Hypothalamus (tissue), 51 donors: ENCODE measurements around the gene QARS1.

Source experiments
- DNase-seq, 51 donors: peaks; one replicate each; lab custom pipeline; 2025; lab: John Stamatoyannopoulos, UW

QARS1 gene

GRCh38 chr3:49121132-49121736 is 16.7 kb upstream of the QARS1 start:
- peak in 1 of 51 donors; percentile 50 for DNase-seq

- peak; percentile 52 to 96 (median 91) for DNase-seq
Observed at GRCh38 chr3:49120438-49121131, 16.0 kb upstream of the QARS1 start, which contains the start of gene USP19. Gene USP19 (minus strand): TSS chr3:49120823. CDS start chr3:49119145, 1,678 bp downstream.

- DNase-seq: no peak
Observed at GRCh38 chr3:49120096-49120437, 15.5 kb upstream of the QARS1 start.

- DNase-seq: peak in 1 of 51 donors; percentile 16
Observed at GRCh38 chr3:49119439-49119838, 14.9 kb upstream of the QARS1 start.

GRCh38 chr3:49119036-49119435 is 14.5 kb upstream of the QARS1 start:
- DNase-seq: peak in 2 of 51 donors; percentile 4 to 15

- no peak for DNase-seq
Observed at GRCh38 chr3:49112262-49112661, 7.7 kb upstream of the QARS1 start.

GRCh38 chr3:49111347-49111746 is 6.8 kb upstream of the QARS1 start:
- DNase-seq: no peak

- DNase-seq: no peak
Observed at GRCh38 chr3:49110780-49111179, 6.2 kb upstream of the QARS1 start.

- no peak for DNase-seq
Observed at GRCh38 chr3:49108346-49108745, 3.8 kb upstream of the QARS1 start.

GRCh38 chr3:49104052-49104426 is 518 bp downstream of the QARS1 start:
- DNase-seq: no peak

GRCh38 chr3:49100046-49100615 is 4.4 kb downstream of the QARS1 start:
- DNase-seq: no peak

- DNase-seq: no peak
Observed at GRCh38 chr3:49098910-49099630, 5.5 kb downstream of the QARS1 start.

- DNase-seq: no peak
Observed at GRCh38 chr3:49098429-49098828, 6.1 kb downstream of the QARS1 start.

GRCh38 chr3:49093853-49094767 is 10.4 kb downstream of the QARS1 start, which contains the start of gene QRICH1:
Gene QRICH1 (minus strand): TSS chr3:49094071. CDS start chr3:49077017, 17,054 bp downstream.
- DNase-seq: peak; percentile 92 to 100 (median 98)

- DNase-seq: peak; percentile 28 to 88 (median 69)
Observed at GRCh38 chr3:49092938-49093852, 11.4 kb downstream of the QARS1 start.

GRCh38 chr3:49081429-49081828 is 23.1 kb downstream of the QARS1 start:
- no peak for DNase-seq

GRCh38 chr3:49079270-49079669 is 25.3 kb downstream of the QARS1 start:
- DNase-seq: no peak

GRCh38 chr3:49076646-49077045 is 27.9 kb downstream of the QARS1 start:
- DNase-seq: no peak

- DNase-seq: no peak
Observed at GRCh38 chr3:49076116-49076515, 28.4 kb downstream of the QARS1 start.
